ENCODE measurements around the gene NEURL3. TPM values are rescaled to one million over a fixed set of nuclear protein-coding genes. Genes with fewer than 3 reads are reported as not detected.

NEURL3 gene
- total RNA-seq, 3 donors from 2014 or later (not counting 1 experiment from before 2014, with no cell fraction given): not detected

DNA sequence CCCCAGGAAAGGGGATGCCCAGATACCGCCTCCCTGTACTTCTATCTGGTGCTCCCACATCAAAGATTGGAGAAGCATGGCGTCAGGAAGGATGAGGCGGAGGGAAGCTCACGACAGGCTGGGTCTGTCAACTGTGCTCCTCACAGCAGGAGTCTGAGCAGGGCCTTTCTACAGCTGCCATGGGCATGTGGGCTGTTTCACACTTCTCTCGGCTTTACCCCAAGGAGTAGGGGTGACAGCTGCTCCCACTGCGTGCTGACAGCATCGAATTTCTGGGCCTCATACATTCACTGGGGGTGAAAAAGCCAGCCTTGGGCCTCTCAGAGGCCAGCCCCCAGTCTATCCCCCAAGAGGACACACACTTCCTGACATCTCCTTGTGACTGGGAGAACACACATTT lies 21.1 kb downstream of the NEURL3 start:
- no peak overlapping the region for H3K4me3 ChIP-seq (ENCODE audit: low read length)
- Mint-ChIP-seq H3K27me3 (ENCODE audit: low read depth in 2 of 2) (peaks cover 0 to 12% of the 10 kb centered on the region in 2 donors), H3K9me3 (no peaks in the 10 kb centered on the region), H3K36me3 (no peaks in the 10 kb centered on the region), H3K4me1 (peaks cover 18 to 23% of the 10 kb centered on the region in 2 donors), H3K27ac (peak overlapping the region; percentile 73 to 92), H3K4me3 (no peak overlapping the region)
- no peaks in the 10 kb centered on the region for H3K9me3 ChIP-seq (ENCODE audit: control insufficient read depth, insufficient read depth, low read length)
- H3K27me3 ChIP-seq (ENCODE audit: control insufficient read depth, insufficient read depth, low read length): no peaks in the 10 kb centered on the region
- peaks cover 13% of the 10 kb centered on the region for H3K4me1 ChIP-seq (ENCODE audit: control insufficient read depth, insufficient read depth, low read length)
- 86% methylated on average over 7 of the region's 7 CpGs for WGBS (ENCODE audit: insufficient coverage)
- TF ChIP-seq, protein P1, sequence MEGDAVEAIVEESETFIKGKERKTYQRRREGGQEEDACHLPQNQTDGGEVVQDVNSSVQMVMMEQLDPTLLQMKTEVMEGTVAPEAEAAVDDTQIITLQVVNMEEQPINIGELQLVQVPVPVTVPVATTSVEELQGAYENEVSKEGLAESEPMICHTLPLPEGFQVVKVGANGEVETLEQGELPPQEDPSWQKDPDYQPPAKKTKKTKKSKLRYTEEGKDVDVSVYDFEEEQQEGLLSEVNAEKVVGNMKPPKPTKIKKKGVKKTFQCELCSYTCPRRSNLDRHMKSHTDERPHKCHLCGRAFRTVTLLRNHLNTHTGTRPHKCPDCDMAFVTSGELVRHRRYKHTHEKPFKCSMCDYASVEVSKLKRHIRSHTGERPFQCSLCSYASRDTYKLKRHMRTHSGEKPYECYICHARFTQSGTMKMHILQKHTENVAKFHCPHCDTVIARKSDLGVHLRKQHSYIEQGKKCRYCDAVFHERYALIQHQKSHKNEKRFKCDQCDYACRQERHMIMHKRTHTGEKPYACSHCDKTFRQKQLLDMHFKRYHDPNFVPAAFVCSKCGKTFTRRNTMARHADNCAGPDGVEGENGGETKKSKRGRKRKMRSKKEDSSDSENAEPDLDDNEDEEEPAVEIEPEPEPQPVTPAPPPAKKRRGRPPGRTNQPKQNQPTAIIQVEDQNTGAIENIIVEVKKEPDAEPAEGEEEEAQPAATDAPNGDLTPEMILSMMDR (IDR thresholded peaks at IDR 0.05): no peak
- DNase-seq (no peak), ATAC-seq (no peak)
- H3K27ac ChIP-seq (ENCODE audit: low read length): no peak overlapping the region
- no peaks in the 10 kb centered on the region for H3K36me3 ChIP-seq (ENCODE audit: control insufficient read depth, insufficient read depth, low read length)
- intact Hi-C loops (cut with micrococcal nuclease): no loop called here

DNA sequence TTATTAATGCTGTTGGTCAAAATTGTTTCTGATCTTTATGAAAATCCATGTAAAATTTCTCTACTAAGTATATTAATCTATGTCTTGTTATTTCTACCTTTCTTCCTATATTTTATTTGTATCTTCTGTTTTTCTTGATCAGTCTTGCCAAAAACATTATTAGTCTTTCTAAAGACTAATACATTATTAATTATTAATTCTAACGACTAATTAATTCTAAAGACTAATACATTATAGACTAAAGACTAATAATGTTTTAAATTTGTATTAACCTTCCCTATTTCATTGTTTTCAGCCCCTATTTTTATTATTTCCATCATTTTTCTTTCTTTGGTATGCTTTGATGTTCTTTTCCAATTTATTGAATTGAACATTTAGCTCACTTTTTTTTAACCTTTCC lies 27.7 kb downstream of the NEURL3 start:
- no peak for ATAC-seq

DNA sequence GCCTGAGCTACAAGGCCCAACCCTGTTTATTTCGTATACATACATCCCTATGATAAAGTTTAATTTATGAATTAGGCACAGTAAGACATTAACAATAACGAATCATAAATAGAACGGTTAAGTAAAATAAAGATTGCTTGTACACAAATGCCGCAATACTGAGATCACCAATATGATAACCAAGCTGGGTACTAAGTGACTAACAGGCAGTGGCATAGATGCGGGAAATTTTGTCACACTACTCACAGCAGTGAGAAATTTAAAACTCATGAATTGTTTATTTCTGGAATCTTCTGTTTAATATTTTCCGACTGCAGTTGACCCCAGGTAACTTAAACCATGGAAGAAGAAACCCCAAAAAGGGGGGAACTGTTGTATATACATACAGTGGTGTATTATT lies 33.4 kb downstream of the NEURL3 start:
- Mint-ChIP-seq H3K27ac (no peak overlapping the region), H3K4me3 (no peak overlapping the region), H3K36me3 (no peaks in the 10 kb centered on the region), H3K4me1 (peaks cover 4 to 6% of the 10 kb centered on the region in 2 donors), H3K27me3 (ENCODE audit: low read depth in 2 of 2) (peaks cover 13 to 18% of the 10 kb centered on the region in 2 donors), H3K9me3 (no peaks in the 10 kb centered on the region)
- Histone ChIP-seq H3K27me3 (ENCODE audit: control insufficient read depth, insufficient read depth, low read length) (peaks cover 3% of the 10 kb centered on the region), H3K4me3 (ENCODE audit: low read length) (no peak overlapping the region), H3K9me3 (ENCODE audit: control insufficient read depth, insufficient read depth, low read length) (no peaks in the 10 kb centered on the region), H3K36me3 (ENCODE audit: control insufficient read depth, insufficient read depth, low read length) (no peaks in the 10 kb centered on the region), H3K27ac (ENCODE audit: low read length) (no peak overlapping the region), H3K4me1 (ENCODE audit: control insufficient read depth, insufficient read depth, low read length) (peaks cover 6% of the 10 kb centered on the region)
- no peak for DNase-seq
- 87% methylated on average over 4 of the region's 6 CpGs for WGBS (ENCODE audit: insufficient coverage)
- intact Hi-C loops (cut with micrococcal nuclease): no loop called here
- no peak for ATAC-seq
- TF ChIP-seq, protein P1 (IDR thresholded peaks at IDR 0.05): no peak

More for the DNA sequence above, 27.7 kb downstream of the NEURL3 start:
- peaks cover 21 to 27% of the 10 kb centered on the region in 2 donors for H3K27me3 Mint-ChIP-seq (ENCODE audit: low read depth in 2 of 2)
- H3K27ac Mint-ChIP-seq: no peak overlapping the region
- TF ChIP-seq, protein P1 (IDR thresholded peaks at IDR 0.05): no peak
- Histone ChIP-seq H3K9me3 (ENCODE audit: control insufficient read depth, insufficient read depth, low read length) (no peaks in the 10 kb centered on the region), H3K4me3 (ENCODE audit: low read length) (no peak overlapping the region), H3K27ac (ENCODE audit: low read length) (no peak overlapping the region), H3K27me3 (ENCODE audit: control insufficient read depth, insufficient read depth, low read length) (peaks cover 3% of the 10 kb centered on the region), H3K4me1 (ENCODE audit: control insufficient read depth, insufficient read depth, low read length) (no peaks in the 10 kb centered on the region), H3K36me3 (ENCODE audit: control insufficient read depth, insufficient read depth, low read length) (no peaks in the 10 kb centered on the region)
- intact Hi-C loops (cut with micrococcal nuclease): no loop called here
- DNase-seq: no peak
- no peaks in the 10 kb centered on the region for H3K36me3 Mint-ChIP-seq
- WGBS (ENCODE audit: insufficient coverage): no CpG with 5 or more reads among the region's 1 CpG
- no peaks in the 10 kb centered on the region for H3K9me3 Mint-ChIP-seq
- no peak overlapping the region for H3K4me3 Mint-ChIP-seq
- no peaks in the 10 kb centered on the region for H3K4me1 Mint-ChIP-seq

DNA sequence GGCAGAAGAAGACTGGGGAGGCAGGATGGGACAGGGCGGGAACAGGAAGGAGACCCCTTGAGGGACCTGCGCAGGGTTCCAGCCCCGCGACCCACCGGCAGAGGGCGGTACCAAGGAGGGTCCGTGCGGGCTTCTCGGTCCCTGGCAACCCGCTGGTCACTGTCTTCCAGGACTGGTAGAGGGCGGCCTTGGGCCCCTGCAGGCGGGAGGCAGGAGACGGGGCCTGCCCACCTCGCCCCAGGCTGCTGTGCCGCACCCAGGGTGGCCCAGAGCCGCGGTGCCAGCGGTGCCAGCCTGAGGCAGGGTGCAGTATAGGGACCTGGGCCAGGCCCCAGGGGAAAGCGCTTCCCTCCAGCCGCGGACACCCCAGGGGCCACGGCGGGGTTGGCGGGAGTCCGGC lies 34.5 kb downstream of the NEURL3 start:
- no peak overlapping the region for H3K27ac Mint-ChIP-seq
- H3K4me3 Mint-ChIP-seq: peak overlapping the region; percentile 30
- H3K4me3 ChIP-seq (ENCODE audit: low read length): no peak overlapping the region

More for the DNA sequence above, 34.5 kb downstream of the NEURL3 start:
- H3K27me3 ChIP-seq (ENCODE audit: control insufficient read depth, insufficient read depth, low read length): peaks cover 3% of the 10 kb centered on the region
- DNase-seq (peak; percentile 52 to 65), ATAC-seq (peak; percentile 54 to 86 (median 77))
- no peaks in the 10 kb centered on the region for H3K36me3 Mint-ChIP-seq
- WGBS (ENCODE audit: insufficient coverage): 20% methylated on average over 25 of the region's 25 CpGs
- no peaks in the 10 kb centered on the region for H3K9me3 ChIP-seq (ENCODE audit: control insufficient read depth, insufficient read depth, low read length)
- H3K27me3 Mint-ChIP-seq (ENCODE audit: low read depth in 2 of 2): peaks cover 8 to 9% of the 10 kb centered on the region in 2 donors
- TF ChIP-seq, protein P1 (IDR thresholded peaks at IDR 0.05): peak; percentile 64
- H3K9me3 Mint-ChIP-seq: no peaks in the 10 kb centered on the region
- H3K36me3 ChIP-seq (ENCODE audit: control insufficient read depth, insufficient read depth, low read length): no peaks in the 10 kb centered on the region
- H3K4me1 Mint-ChIP-seq: peaks cover 4 to 6% of the 10 kb centered on the region in 2 donors
- intact Hi-C loops (cut with micrococcal nuclease): loop anchor here (1.0 kb wide), 1 partner anchor 84 kb away; no protein-coding TSS in a partner anchor
- peaks cover 6% of the 10 kb centered on the region for H3K4me1 ChIP-seq (ENCODE audit: control insufficient read depth, insufficient read depth, low read length)
- H3K27ac ChIP-seq (ENCODE audit: low read length): no peak overlapping the region
